Gastrocnemius medialis (tissue), 4 donors: Measurements from ENCODE around the gene STK11IP.

Experiments used
- POLR2A ChIP-seq, 2 donors: fragments of 450-650 bp; IDR thresholded peaks; one replicate each; pipeline ENCODE4 v1.6.1; 2017; ENCODE audit warnings: antibody characterized with exemption in 2 of 2, mild to moderate bottlenecking in 2 of 2, moderate library complexity in 2 of 2
- TF ChIP-seq, protein P1 (sequence below), 5 experiments: fragments of 450-650 bp in 3 of 5; fragments of 200-600 bp in 2 of 5; sonication (generic) in 2 of 5; IDR thresholded peaks in 4 of 5; conservative IDR thresholded peaks in 1 of 5; 1 replicate in 4 of 5; 2 replicates in 1 of 5; pipeline ENCODE4 v1.5.1; 2016 to 2019; ENCODE audit warnings: antibody characterized with exemption in 5 of 5, mild to moderate bottlenecking in 3 of 5, moderate library complexity in 3 of 5

DNA sequence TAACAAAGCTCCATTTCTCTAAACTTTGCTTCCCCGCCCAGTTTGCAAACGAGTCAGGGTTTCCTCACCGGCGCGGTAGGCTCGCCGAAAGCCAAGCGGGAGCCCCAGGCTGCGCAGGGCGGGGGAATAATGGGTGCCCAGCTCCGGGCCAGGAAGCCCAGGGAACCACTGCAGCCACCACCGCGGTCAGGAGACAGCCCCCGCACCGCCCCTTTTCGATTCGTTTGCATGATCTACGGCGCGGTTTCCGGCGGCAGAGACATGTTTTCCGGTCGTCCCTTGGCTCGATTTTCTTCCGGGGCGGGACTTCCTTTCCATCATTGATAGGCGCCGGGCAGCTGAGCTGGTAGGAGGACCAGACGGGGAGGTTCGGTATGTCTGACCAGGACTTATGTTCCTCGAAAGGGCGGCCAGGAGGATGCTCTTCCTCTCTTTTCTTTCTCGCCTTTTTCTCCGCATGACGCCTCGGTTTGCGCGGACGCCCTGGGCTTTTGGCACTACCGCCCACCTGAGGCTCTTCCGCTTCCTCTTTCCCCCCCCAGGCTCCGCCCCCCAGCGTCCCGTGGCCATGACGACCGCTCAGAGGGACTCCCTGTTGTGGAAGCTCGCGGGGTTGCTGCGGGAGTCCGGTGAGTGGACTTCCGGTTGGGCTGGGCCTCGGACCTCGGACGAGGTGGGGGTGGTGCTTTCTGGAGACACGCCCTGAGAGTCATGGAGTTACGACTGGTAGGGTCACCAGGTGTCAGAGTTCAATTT lies at the start of gene STK11IP:
- TF ChIP-seq, protein P1, sequence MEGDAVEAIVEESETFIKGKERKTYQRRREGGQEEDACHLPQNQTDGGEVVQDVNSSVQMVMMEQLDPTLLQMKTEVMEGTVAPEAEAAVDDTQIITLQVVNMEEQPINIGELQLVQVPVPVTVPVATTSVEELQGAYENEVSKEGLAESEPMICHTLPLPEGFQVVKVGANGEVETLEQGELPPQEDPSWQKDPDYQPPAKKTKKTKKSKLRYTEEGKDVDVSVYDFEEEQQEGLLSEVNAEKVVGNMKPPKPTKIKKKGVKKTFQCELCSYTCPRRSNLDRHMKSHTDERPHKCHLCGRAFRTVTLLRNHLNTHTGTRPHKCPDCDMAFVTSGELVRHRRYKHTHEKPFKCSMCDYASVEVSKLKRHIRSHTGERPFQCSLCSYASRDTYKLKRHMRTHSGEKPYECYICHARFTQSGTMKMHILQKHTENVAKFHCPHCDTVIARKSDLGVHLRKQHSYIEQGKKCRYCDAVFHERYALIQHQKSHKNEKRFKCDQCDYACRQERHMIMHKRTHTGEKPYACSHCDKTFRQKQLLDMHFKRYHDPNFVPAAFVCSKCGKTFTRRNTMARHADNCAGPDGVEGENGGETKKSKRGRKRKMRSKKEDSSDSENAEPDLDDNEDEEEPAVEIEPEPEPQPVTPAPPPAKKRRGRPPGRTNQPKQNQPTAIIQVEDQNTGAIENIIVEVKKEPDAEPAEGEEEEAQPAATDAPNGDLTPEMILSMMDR (IDR thresholded peaks at IDR 0.05 in 4 of 5, conservative IDR thresholded peaks at IDR 0.05 in 1 of 5) = no peak
- TF ChIP-seq POLR2A (IDR thresholded peaks at IDR 0.05) = peak; percentile 51
